ENCODE results near the gene ZIM2. TPM values are rescaled to one million over a fixed set of nuclear protein-coding genes. Genes with fewer than 3 reads are reported as not detected.

Gene ZIM2
- total and polyA plus RNA-seq, 9 of the 15 experiments (the other 6 are each of a cell fraction or from before 2014, with no cell fraction given), result not detected

- no peak for TF ChIP-seq CEBPG (CRISPR knock-in tag; IDR thresholded peaks at IDR 0.05)
- TF ChIP-seq CEBPG (tag; conservative IDR thresholded peaks at IDR 0.05 in 1 of 2, IDR thresholded peaks at IDR 0.05 in 1 of 2), result no peak
- no peak for TF ChIP-seq ZFPM2 (CRISPR knock-in tag; IDR thresholded peaks at IDR 0.05)
Measured at GRCh38 chr19:56810260-56810659, 30.3 kb downstream of the ZIM2 start (continued).

GRCh38 chr19:56808717-56809392 is 31.7 kb downstream of the ZIM2 start:
- CTCF ChIA-PET (ENCODE audit: low intra/inter-chr PET ratio), result no interaction called here
- no peaks in the 10 kb centered on the region for H4K20me1 ChIP-seq (replicated peaks; ENCODE audit: control insufficient read depth, insufficient read depth, low read length)
- no peak overlapping the region for H3K4me3 ChIP-seq
- 2% methylated on average over 3 of the region's 3 CpGs for WGBS (ENCODE audit: insufficient coverage, low coverage, missing lambda C conversion rate)
- H3K27me3 ChIP-seq (ENCODE audit: control insufficient read depth in 2 of 2, insufficient read depth in 2 of 2, low read length in 2 of 2), result no peaks in the 10 kb centered on the region
- H3K9ac ChIP-seq (ENCODE audit: insufficient read depth in 1 of 2, low read depth in 2 of 2, low read length in 2 of 2), result no peak overlapping the region
- POLR2A ChIA-PET, result no interaction called here
- H3K27ac ChIP-seq (ENCODE audit: extremely low read depth, low read depth, low read length), result no peak overlapping the region
- H3K36me3 ChIP-seq (ENCODE audit: control insufficient read depth, insufficient read depth, low read length), result no peaks in the 10 kb centered on the region
- TF ChIP-seq TARDBP (IDR thresholded peaks at IDR 0.05) (no peak), TFE3 (CRISPR knock-in tag; IDR thresholded peaks at IDR 0.05) (0 out of 2 replicates have a peak, but pooled peaks have one; percentile 7)
- in situ Hi-C loops (cut with MboI), result no loop called here
- H3K4me2 ChIP-seq (ENCODE audit: insufficient read depth, low read length), result no peak overlapping the region
- intact Hi-C loops (cut with micrococcal nuclease), result no loop called here
- no peak for DNase-seq (ENCODE audit: extremely low read depth in 1 of 4, low spot score in 3 of 4)
- no peak for ATAC-seq
- H3K4me1 ChIP-seq (replicated peaks in 1 of 2; ENCODE audit: control insufficient read depth in 2 of 2, insufficient read depth in 2 of 2, low read length in 2 of 2), result no peaks in the 10 kb centered on the region
- no TSS peak for BruUV-seq (replicated peaks)
- H3K9me1 ChIP-seq (ENCODE audit: control insufficient read depth, insufficient read depth, low read length), result no peaks in the 10 kb centered on the region
- no peak for FAIRE-seq
- H3K79me2 ChIP-seq (ENCODE audit: control insufficient read depth, insufficient read depth, low read length), result no peaks in the 10 kb centered on the region
- H2AFZ ChIP-seq (ENCODE audit: low read depth, low read length), result no peak overlapping the region
- peaks cover 2% of the 10 kb centered on the region; the same call in 1 of the 2 replicates for H3K9me3 ChIP-seq (replicated peaks; ENCODE audit: control insufficient read depth, insufficient read depth, low read depth, low read length)
